ENCODE results near the gene CAMTA1. TPM values are rescaled to one million over a fixed set of nuclear protein-coding genes. Genes with fewer than 3 reads are reported as not detected.

The CAMTA1 gene
- total and polyA plus RNA-seq, 4 donors, result 18.0 to 93.5 (median 35.8) TPM

DNA sequence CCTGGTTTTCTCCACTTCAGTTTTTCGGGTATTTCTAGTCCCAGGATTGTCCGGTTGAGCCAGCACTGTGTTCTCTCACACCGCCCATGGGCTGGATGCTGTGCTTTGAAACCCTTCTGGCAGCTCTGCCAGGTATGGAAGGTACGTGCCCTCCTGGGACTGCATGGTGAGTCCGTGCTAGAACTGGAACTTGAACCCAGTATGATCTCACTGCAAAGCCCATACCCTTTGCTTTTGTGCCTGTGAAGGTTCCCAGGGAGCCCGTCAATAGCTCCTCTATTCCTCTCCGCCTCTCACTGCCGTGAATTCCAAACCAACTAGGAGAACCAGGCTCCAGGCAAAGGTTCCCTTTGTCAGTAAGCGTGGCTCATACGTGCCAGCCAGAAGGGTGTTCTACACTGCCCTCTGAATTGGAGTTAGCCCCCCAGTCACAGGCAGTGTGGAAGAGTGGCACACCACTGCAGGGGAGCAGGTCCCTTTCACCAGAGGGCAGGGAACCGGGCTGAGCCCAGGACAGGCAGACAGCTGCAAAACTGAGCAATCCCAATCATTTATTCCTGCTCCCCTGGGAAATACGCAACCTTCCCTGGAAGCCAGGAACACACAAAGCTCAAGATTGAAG, 310.2 kb downstream of the CAMTA1 start:
- 57% methylated on average over 12 of the region's 12 CpGs for WGBS
- TF ChIP-seq SP1 (IDR thresholded peaks at IDR 0.05), result peak; percentile 12
- peak; percentile 38 to 85 for TF ChIP-seq HNF4A (conservative IDR thresholded peaks at IDR 0.05)
- peak in 1 of 2 donors; percentile 75 for TF ChIP-seq RXRA (IDR thresholded peaks at IDR 0.05)
- TF ChIP-seq YY1 (IDR thresholded peaks at IDR 0.05), result peak; percentile 22
- TF ChIP-seq, protein P1, sequence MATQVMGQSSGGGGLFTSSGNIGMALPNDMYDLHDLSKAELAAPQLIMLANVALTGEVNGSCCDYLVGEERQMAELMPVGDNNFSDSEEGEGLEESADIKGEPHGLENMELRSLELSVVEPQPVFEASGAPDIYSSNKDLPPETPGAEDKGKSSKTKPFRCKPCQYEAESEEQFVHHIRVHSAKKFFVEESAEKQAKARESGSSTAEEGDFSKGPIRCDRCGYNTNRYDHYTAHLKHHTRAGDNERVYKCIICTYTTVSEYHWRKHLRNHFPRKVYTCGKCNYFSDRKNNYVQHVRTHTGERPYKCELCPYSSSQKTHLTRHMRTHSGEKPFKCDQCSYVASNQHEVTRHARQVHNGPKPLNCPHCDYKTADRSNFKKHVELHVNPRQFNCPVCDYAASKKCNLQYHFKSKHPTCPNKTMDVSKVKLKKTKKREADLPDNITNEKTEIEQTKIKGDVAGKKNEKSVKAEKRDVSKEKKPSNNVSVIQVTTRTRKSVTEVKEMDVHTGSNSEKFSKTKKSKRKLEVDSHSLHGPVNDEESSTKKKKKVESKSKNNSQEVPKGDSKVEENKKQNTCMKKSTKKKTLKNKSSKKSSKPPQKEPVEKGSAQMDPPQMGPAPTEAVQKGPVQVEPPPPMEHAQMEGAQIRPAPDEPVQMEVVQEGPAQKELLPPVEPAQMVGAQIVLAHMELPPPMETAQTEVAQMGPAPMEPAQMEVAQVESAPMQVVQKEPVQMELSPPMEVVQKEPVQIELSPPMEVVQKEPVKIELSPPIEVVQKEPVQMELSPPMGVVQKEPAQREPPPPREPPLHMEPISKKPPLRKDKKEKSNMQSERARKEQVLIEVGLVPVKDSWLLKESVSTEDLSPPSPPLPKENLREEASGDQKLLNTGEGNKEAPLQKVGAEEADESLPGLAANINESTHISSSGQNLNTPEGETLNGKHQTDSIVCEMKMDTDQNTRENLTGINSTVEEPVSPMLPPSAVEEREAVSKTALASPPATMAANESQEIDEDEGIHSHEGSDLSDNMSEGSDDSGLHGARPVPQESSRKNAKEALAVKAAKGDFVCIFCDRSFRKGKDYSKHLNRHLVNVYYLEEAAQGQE (IDR thresholded peaks at IDR 0.05), result peak; percentile 54
- no peak for TF ChIP-seq FOXA1 (IDR thresholded peaks at IDR 0.05)
- peak in 1 of 2 donors; percentile 70 for TF ChIP-seq JUND (IDR thresholded peaks at IDR 0.05)
- TF ChIP-seq FOXA2 (IDR thresholded peaks at IDR 0.05), result no peak
- Histone ChIP-seq H3K4me3 (ENCODE audit: low read depth in 1 of 3, low read length in 3 of 3) (no peak overlapping the region), H3K27me3 (ENCODE audit: control insufficient read depth in 4 of 4, insufficient read depth in 4 of 4, low read length in 3 of 4) (no peaks in the 10 kb centered on the region), H3K4me1 (ENCODE audit: control insufficient read depth in 4 of 4, insufficient read depth in 4 of 4, low read length in 3 of 4) (peaks cover 5 to 34% (median 12%) of the 10 kb centered on the region in 4 donors), H3K9ac (ENCODE audit: low read depth in 1 of 2, low read length in 2 of 2) (no peak overlapping the region), H3K36me3 (ENCODE audit: control insufficient read depth in 4 of 4, insufficient read depth in 3 of 4, low read depth in 1 of 4, low read length in 3 of 4) (no peaks in the 10 kb centered on the region), H3K9me3 (ENCODE audit: control insufficient read depth in 4 of 4, low read length in 3 of 4) (no peaks in the 10 kb centered on the region), H3K27ac (ENCODE audit: low read depth in 1 of 2, low read length in 2 of 2) (peak overlapping the region; percentile 57 to 58)
- no peak for DNase-seq (ENCODE audit: low spot score)

DNA sequence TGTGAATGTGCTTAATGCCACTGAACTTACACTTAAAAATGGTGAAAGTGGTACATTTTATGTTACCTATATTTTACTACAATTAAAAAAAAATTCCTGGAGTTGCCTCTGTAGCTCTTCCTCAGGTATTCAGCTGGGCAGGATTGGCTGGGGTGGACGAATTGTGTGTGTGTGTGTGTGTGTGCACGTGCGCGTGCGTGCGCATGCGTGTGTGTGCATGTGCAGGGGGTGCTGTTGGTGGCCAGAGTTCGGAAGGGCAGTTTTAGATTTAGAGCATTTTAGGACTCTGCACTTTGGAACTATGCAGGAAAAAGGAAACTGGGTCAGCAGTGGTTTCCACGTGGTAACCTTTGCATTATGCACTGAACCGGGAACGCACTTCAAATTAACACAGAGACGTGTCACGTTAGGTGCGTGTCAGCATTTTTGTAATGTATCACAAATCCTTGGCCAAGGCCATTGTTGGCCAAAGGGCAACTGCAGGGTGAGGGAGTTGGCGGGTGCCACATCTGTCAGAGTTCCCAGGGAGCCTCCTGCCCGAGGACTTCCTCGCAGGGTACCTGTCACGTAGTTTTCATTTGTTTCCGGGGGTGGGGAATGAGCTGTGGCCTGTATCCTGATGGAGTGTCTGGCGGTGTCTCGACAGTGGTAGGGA, 312.8 kb downstream of the CAMTA1 start:
- Histone ChIP-seq H3K27ac (ENCODE audit: low read depth in 1 of 2, low read length in 2 of 2) (peak overlapping the region; percentile 79 to 89), H3K9me3 (ENCODE audit: control insufficient read depth in 4 of 4, low read length in 3 of 4) (no peaks in the 10 kb centered on the region), H3K36me3 (ENCODE audit: control insufficient read depth in 4 of 4, insufficient read depth in 3 of 4, low read depth in 1 of 4, low read length in 3 of 4) (no peaks in the 10 kb centered on the region), H3K4me1 (ENCODE audit: control insufficient read depth in 4 of 4, insufficient read depth in 4 of 4, low read length in 3 of 4) (peaks cover 5 to 37% (median 12%) of the 10 kb centered on the region in 4 donors), H3K4me3 (ENCODE audit: low read depth in 1 of 3, low read length in 3 of 3) (no peak overlapping the region), H3K27me3 (ENCODE audit: control insufficient read depth in 4 of 4, insufficient read depth in 4 of 4, low read length in 3 of 4) (no peaks in the 10 kb centered on the region), H3K9ac (ENCODE audit: low read depth in 1 of 2, low read length in 2 of 2) (peak overlapping the region in 1 of 2 donors; percentile 45)
- no peak for DNase-seq (ENCODE audit: low spot score)
- TF ChIP-seq, protein P1 (IDR thresholded peaks at IDR 0.05), result peak; percentile 88
- TF ChIP-seq JUND (IDR thresholded peaks at IDR 0.05) (peak; percentile 85 to 90), TAF1 (conservative IDR thresholded peaks at IDR 0.05) (no peak), FOXA1 (IDR thresholded peaks at IDR 0.05) (peak; percentile 64), RAD21 (IDR thresholded peaks at IDR 0.05) (peak; percentile 55 to 63), FOXA2 (IDR thresholded peaks at IDR 0.05) (peak; percentile 75), SP1 (IDR thresholded peaks at IDR 0.05) (peak; percentile 100), RXRA (IDR thresholded peaks at IDR 0.05) (peak; percentile 99), HNF4G (IDR thresholded peaks at IDR 0.05) (peak; percentile 100), HNF4A (conservative IDR thresholded peaks at IDR 0.05) (peak; percentile 100), EGR1 (IDR thresholded peaks at IDR 0.05; ENCODE audit: low read depth in 2 of 2) (peak in 1 of 2 donors; percentile 86), YY1 (IDR thresholded peaks at IDR 0.05) (peak; percentile 76), NR2F2 (IDR thresholded peaks at IDR 0.05) (peak; percentile 65), GABPA (IDR thresholded peaks at IDR 0.05 in 1 of 2, conservative IDR thresholded peaks at IDR 0.05 in 1 of 2) (peak in 1 of 2 donors; percentile 74)
- TF ChIP-seq, protein P2, sequence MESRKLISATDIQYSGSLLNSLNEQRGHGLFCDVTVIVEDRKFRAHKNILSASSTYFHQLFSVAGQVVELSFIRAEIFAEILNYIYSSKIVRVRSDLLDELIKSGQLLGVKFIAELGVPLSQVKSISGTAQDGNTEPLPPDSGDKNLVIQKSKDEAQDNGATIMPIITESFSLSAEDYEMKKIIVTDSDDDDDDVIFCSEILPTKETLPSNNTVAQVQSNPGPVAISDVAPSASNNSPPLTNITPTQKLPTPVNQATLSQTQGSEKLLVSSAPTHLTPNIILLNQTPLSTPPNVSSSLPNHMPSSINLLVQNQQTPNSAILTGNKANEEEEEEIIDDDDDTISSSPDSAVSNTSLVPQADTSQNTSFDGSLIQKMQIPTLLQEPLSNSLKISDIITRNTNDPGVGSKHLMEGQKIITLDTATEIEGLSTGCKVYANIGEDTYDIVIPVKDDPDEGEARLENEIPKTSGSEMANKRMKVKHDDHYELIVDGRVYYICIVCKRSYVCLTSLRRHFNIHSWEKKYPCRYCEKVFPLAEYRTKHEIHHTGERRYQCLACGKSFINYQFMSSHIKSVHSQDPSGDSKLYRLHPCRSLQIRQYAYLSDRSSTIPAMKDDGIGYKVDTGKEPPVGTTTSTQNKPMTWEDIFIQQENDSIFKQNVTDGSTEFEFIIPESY (IDR thresholded peaks at IDR 0.05), result peak; percentile 96
- TF ChIP-seq, protein P3, sequence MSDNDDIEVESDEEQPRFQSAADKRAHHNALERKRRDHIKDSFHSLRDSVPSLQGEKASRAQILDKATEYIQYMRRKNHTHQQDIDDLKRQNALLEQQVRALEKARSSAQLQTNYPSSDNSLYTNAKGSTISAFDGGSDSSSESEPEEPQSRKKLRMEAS (IDR thresholded peaks at IDR 0.05), result peak; percentile 99
- TF ChIP-seq, protein P4, sequence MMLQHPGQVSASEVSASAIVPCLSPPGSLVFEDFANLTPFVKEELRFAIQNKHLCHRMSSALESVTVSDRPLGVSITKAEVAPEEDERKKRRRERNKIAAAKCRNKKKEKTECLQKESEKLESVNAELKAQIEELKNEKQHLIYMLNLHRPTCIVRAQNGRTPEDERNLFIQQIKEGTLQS (IDR thresholded peaks at IDR 0.05), result peak; percentile 85
- TF ChIP-seq, protein P5, sequence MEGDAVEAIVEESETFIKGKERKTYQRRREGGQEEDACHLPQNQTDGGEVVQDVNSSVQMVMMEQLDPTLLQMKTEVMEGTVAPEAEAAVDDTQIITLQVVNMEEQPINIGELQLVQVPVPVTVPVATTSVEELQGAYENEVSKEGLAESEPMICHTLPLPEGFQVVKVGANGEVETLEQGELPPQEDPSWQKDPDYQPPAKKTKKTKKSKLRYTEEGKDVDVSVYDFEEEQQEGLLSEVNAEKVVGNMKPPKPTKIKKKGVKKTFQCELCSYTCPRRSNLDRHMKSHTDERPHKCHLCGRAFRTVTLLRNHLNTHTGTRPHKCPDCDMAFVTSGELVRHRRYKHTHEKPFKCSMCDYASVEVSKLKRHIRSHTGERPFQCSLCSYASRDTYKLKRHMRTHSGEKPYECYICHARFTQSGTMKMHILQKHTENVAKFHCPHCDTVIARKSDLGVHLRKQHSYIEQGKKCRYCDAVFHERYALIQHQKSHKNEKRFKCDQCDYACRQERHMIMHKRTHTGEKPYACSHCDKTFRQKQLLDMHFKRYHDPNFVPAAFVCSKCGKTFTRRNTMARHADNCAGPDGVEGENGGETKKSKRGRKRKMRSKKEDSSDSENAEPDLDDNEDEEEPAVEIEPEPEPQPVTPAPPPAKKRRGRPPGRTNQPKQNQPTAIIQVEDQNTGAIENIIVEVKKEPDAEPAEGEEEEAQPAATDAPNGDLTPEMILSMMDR (IDR thresholded peaks at IDR 0.05; ENCODE audit: low read depth, low read length, missing input control), result no peak
- WGBS, result 31% methylated on average over 21 of the region's 21 CpGs

Data from liver (tissue), 9 donors.